KBM-7 (cell line): Measurements from ENCODE around the gene RABGAP1L.
"Not testable (repeated sequence)": the region's sequence is repeated elsewhere in the genome, so short reads cannot be mapped to it uniquely, and the experiment has no call there.

Experiments used
- DNase-seq: peaks from one replicate; pipeline ENCODE4 v3.0.0-alpha.2; 2015
- in situ Hi-C: fragments of 300-500 bp; cut with MboI; formaldehyde crosslinking; loops from 2 replicates; pipeline ENCODE4 v1.14.3; 2020; ENCODE audit warnings: low sequenced_read_pairs, low pct_unique_long_range_greater_than_20kb, mixed read lengths

The RABGAP1L gene

GRCh38 chr1:174788981-174789380 lies 629.7 kb downstream of the RABGAP1L start:
- DNase-seq, result peak; percentile 30

GRCh38 chr1:174789399-174789798 lies 630.1 kb downstream of the RABGAP1L start:
- DNase-seq, result peak; percentile 14
- in situ Hi-C loops, result loop anchor here (25.0 kb wide), 1 partner anchor 198 kb away; the partner anchor contains the start of gene CACYBP

More at GRCh38 chr1:174788981-174789380, 629.7 kb downstream of the RABGAP1L start:
- in situ Hi-C loops, result loop anchor here (25.0 kb wide), 1 partner anchor 198 kb away; the partner anchor contains the start of gene CACYBP

- DNase-seq, result peak; percentile 33
- in situ Hi-C loops, result loop anchor here (25.0 kb wide), 1 partner anchor 195 kb away; the partner anchor contains the start of gene CACYBP
Measured at GRCh38 chr1:174791863-174792262, 632.5 kb downstream of the RABGAP1L start.

GRCh38 chr1:174794861-174795260 lies 635.5 kb downstream of the RABGAP1L start:
- no peak for DNase-seq
- in situ Hi-C loops, result loop anchor here (25.0 kb wide), 1 partner anchor 192 kb away; the partner anchor contains the start of gene CACYBP

GRCh38 chr1:174795806-174796205 lies 636.5 kb downstream of the RABGAP1L start:
- in situ Hi-C loops, result loop anchor here (25.0 kb wide), 1 partner anchor 191 kb away; the partner anchor contains the start of gene CACYBP
- DNase-seq, result no peak

- in situ Hi-C loops, result loop anchor here (25.0 kb wide), 1 partner anchor 190 kb away; the partner anchor contains the start of gene CACYBP
- no peak for DNase-seq
Measured at GRCh38 chr1:174797398-174797797, 638.1 kb downstream of the RABGAP1L start.

GRCh38 chr1:174799136-174799479 lies 639.8 kb downstream of the RABGAP1L start:
- DNase-seq, result no peak
- in situ Hi-C loops, result loop anchor here (25.0 kb wide), 1 partner anchor 188 kb away; the partner anchor contains the start of gene CACYBP

- DNase-seq, result no peak
Measured at GRCh38 chr1:174800216-174800851, 641.0 kb downstream of the RABGAP1L start.

GRCh38 chr1:174800876-174801275 lies 641.6 kb downstream of the RABGAP1L start:
- DNase-seq, result no peak
- in situ Hi-C loops, result no loop called here

More at GRCh38 chr1:174800216-174800851, 641.0 kb downstream of the RABGAP1L start:
- in situ Hi-C loops, result no loop called here

- no peak for DNase-seq
- in situ Hi-C loops, result no loop called here
Measured at GRCh38 chr1:174809755-174810280, 650.5 kb downstream of the RABGAP1L start.

- in situ Hi-C loops, result no loop called here
- no peak for DNase-seq
Measured at GRCh38 chr1:174812016-174812415, 652.7 kb downstream of the RABGAP1L start.

GRCh38 chr1:174812656-174813055 lies 653.3 kb downstream of the RABGAP1L start:
- no peak for DNase-seq
- in situ Hi-C loops, result no loop called here

- in situ Hi-C loops, result no loop called here
- DNase-seq, result no peak
Measured at GRCh38 chr1:174815036-174815435, 655.7 kb downstream of the RABGAP1L start.

GRCh38 chr1:174815474-174815908 lies 656.2 kb downstream of the RABGAP1L start:
- in situ Hi-C loops, result no loop called here
- no peak for DNase-seq

GRCh38 chr1:174816621-174817020 lies 657.3 kb downstream of the RABGAP1L start:
- DNase-seq, in situ Hi-C loops: not testable (repeated sequence)

GRCh38 chr1:174818014-174818616 lies 658.8 kb downstream of the RABGAP1L start:
- no peak for DNase-seq
- in situ Hi-C loops, result no loop called here

- no peak for DNase-seq
- in situ Hi-C loops, result no loop called here
Measured at GRCh38 chr1:174818951-174819350, 659.6 kb downstream of the RABGAP1L start.

GRCh38 chr1:174819596-174819995 lies 660.3 kb downstream of the RABGAP1L start:
- in situ Hi-C loops, result no loop called here
- DNase-seq, result no peak

- DNase-seq, result no peak
- in situ Hi-C loops, result no loop called here
Measured at GRCh38 chr1:174825127-174825526, 665.8 kb downstream of the RABGAP1L start.

GRCh38 chr1:174825806-174826205 lies 666.5 kb downstream of the RABGAP1L start:
- in situ Hi-C loops, result no loop called here
- DNase-seq, result no peak
